ENCODE measurements around the gene APOC3.

DNA sequence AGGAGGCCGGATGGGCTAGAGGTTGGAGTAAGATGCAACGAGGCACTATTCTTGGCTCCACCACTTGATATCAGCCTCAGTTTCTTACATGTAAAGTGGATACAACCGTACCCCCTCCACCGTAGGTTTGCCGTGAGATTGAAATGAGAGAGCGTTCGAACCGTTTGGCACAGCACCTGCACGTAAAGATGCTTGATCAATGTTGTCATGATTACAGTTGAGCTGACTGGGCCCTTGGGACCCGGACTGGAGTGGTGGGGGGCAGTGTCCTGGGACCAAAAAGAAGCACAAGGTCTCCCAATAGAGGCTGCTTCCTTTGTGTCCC, 3.7 kb downstream of the APOC3 start:
- TF ChIP-seq, protein P1, sequence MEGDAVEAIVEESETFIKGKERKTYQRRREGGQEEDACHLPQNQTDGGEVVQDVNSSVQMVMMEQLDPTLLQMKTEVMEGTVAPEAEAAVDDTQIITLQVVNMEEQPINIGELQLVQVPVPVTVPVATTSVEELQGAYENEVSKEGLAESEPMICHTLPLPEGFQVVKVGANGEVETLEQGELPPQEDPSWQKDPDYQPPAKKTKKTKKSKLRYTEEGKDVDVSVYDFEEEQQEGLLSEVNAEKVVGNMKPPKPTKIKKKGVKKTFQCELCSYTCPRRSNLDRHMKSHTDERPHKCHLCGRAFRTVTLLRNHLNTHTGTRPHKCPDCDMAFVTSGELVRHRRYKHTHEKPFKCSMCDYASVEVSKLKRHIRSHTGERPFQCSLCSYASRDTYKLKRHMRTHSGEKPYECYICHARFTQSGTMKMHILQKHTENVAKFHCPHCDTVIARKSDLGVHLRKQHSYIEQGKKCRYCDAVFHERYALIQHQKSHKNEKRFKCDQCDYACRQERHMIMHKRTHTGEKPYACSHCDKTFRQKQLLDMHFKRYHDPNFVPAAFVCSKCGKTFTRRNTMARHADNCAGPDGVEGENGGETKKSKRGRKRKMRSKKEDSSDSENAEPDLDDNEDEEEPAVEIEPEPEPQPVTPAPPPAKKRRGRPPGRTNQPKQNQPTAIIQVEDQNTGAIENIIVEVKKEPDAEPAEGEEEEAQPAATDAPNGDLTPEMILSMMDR (IDR thresholded peaks at IDR 0.05; ENCODE audit: insufficient read depth, low read length), result no peak
- TF ChIP-seq POLR2AphosphoS5 (IDR thresholded peaks at IDR 0.05; ENCODE audit: low read depth) (no peak), GABPA (IDR thresholded peaks at IDR 0.05; ENCODE audit: low read depth) (no peak), SPI1 (IDR thresholded peaks at IDR 0.05; ENCODE audit: borderline replicate concordance, low read depth) (no peak)
- TF ChIP-seq, protein P2, sequence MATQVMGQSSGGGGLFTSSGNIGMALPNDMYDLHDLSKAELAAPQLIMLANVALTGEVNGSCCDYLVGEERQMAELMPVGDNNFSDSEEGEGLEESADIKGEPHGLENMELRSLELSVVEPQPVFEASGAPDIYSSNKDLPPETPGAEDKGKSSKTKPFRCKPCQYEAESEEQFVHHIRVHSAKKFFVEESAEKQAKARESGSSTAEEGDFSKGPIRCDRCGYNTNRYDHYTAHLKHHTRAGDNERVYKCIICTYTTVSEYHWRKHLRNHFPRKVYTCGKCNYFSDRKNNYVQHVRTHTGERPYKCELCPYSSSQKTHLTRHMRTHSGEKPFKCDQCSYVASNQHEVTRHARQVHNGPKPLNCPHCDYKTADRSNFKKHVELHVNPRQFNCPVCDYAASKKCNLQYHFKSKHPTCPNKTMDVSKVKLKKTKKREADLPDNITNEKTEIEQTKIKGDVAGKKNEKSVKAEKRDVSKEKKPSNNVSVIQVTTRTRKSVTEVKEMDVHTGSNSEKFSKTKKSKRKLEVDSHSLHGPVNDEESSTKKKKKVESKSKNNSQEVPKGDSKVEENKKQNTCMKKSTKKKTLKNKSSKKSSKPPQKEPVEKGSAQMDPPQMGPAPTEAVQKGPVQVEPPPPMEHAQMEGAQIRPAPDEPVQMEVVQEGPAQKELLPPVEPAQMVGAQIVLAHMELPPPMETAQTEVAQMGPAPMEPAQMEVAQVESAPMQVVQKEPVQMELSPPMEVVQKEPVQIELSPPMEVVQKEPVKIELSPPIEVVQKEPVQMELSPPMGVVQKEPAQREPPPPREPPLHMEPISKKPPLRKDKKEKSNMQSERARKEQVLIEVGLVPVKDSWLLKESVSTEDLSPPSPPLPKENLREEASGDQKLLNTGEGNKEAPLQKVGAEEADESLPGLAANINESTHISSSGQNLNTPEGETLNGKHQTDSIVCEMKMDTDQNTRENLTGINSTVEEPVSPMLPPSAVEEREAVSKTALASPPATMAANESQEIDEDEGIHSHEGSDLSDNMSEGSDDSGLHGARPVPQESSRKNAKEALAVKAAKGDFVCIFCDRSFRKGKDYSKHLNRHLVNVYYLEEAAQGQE (IDR thresholded peaks at IDR 0.05; ENCODE audit: insufficient replicate concordance, low read depth), result no peak
